HepG2 (cell line): ENCODE data around the gene CD151. TPM values are rescaled to one million over a fixed set of nuclear protein-coding genes. Genes with fewer than 3 reads are reported as not detected.

ENCODE experiments used
- ATAC-seq: fragments of 200-7000 bp; cut with Tn5 transposase; 3 replicates; pipeline ENCODE4 v1.9.1; 2020; ENCODE audit warnings: mild to moderate bottlenecking, moderate library complexity
- BruUV-seq: library from RNA; stranded (reverse); fragments of 400-500 nt; replicated peaks from 2 replicates; lab custom pipeline; 2021; lab: Mats Ljungman, UMichigan
- CTCF ChIA-PET: fragments of 300-600 bp; formaldehyde crosslinking; extraction: SDS; loops from one replicate; lab custom pipeline; 2021; ENCODE audit warnings: low total read pairs, inconsistent platforms, low intra/inter-chr PET ratio; lab: Yijun Ruan, JAX
- POLR2A ChIA-PET: fragments of 350-600 bp; sonication (Branson Sonifier 250); formaldehyde crosslinking; loops from one replicate; lab custom pipeline; 2020; ENCODE audit warnings: antibody characterized with exemption, inconsistent platforms; lab: Yijun Ruan, JAX
- DNase-seq: peaks from one replicate; pipeline ENCODE4 v3.0.0-alpha.2; 2015; ENCODE audit warnings: low spot score
- FAIRE-seq: peaks from 3 replicates; lab custom pipeline; 2011; peaks lifted over from hg19 to GRCh38; lab: Jason Lieb, UNC
- H2AFZ ChIP-seq: one replicate; pipeline ENCODE4 v1.6.1; 2011; ENCODE audit warnings: low read length, inconsistent platforms
- H3K27ac ChIP-seq: fragments of 300-600 bp; 3 replicates; pipeline ENCODE4 v1.8.0; 2011; ENCODE audit warnings: mixed run types, mild to moderate bottlenecking, mixed read lengths, low read length, inconsistent platforms; ENCODE audit not compliant: insufficient read depth; ENCODE audit errors: extremely low read length
- H3K27me3 ChIP-seq, 2 experiments: fragments of 200-600 bp in 1 of 2; 2 replicates in 1 of 2; 3 replicates in 1 of 2; pipeline versions ENCODE4 v1.6.0 to v1.8.0; 2011; ENCODE audit warnings: low read length in 2 of 2, mild to moderate bottlenecking in 2 of 2, moderate library complexity in 2 of 2, inconsistent platforms in 1 of 2; ENCODE audit not compliant: insufficient read depth in 2 of 2, control insufficient read depth in 1 of 2
- H3K36me3 ChIP-seq, 2 experiments: fragments of 200-600 bp in 1 of 2; replicated peaks in 1 of 2; 2 replicates in 1 of 2; 3 replicates in 1 of 2; pipeline versions ENCODE4 v1.5.1 to v1.8.0; 2011; ENCODE audit warnings: low read length in 2 of 2, inconsistent platforms in 1 of 2; ENCODE audit not compliant: insufficient read depth in 2 of 2, control insufficient read depth in 1 of 2
- H3K4me1 ChIP-seq: 2 replicates; pipeline ENCODE4 v1.5.1; 2012; ENCODE audit warnings: low read length, inconsistent platforms; ENCODE audit not compliant: insufficient read depth
- H3K4me2 ChIP-seq: 2 replicates; pipeline ENCODE4 v1.6.0; 2011; ENCODE audit warnings: low read depth, low read length, inconsistent platforms
- H3K4me3 ChIP-seq, 3 experiments: fragments of 200-600 bp in 1 of 3; sonication (generic), shearing (Covaris generic) in 1 of 3; replicated peaks in 1 of 3; 2 replicates each; pipeline ENCODE4 v1.5.1; 2011 to 2016; ENCODE audit warnings: low read length in 3 of 3, inconsistent platforms in 2 of 3, low read depth in 2 of 3, mild to moderate bottlenecking in 2 of 3, control low read depth in 1 of 3, mixed read lengths in 1 of 3; ENCODE audit not compliant: insufficient read depth in 1 of 3
- H3K79me2 ChIP-seq: one replicate; pipeline ENCODE4 v1.6.1; 2011; ENCODE audit warnings: low read length, inconsistent platforms; ENCODE audit not compliant: insufficient read depth
- H3K9ac ChIP-seq: 2 replicates; pipeline ENCODE4 v1.6.0; 2011; ENCODE audit warnings: mild to moderate bottlenecking, low read depth, low read length, inconsistent platforms; ENCODE audit not compliant: insufficient read depth
- H3K9me3 ChIP-seq: 2 replicates; pipeline ENCODE4 v1.5.1; 2012; ENCODE audit warnings: mild to moderate bottlenecking, low read length
- H4K20me1 ChIP-seq: 2 replicates; pipeline ENCODE4 v1.6.0; 2011; ENCODE audit warnings: inconsistent platforms, mild to moderate bottlenecking, low read length, moderate library complexity; ENCODE audit not compliant: insufficient read depth
- KLF11 ChIP-seq: IDR thresholded peaks from 2 replicates; pipeline ENCODE4 v1.6.1; 2016; ENCODE audit warnings: missing compliant biosample characterization
- MED1 ChIP-seq: sonication (generic); formaldehyde crosslinking; IDR thresholded peaks from 2 replicates; pipeline ENCODE4 v1.4.0; 2020; ENCODE audit warnings: missing genetic modification reagents
- MXI1 ChIP-seq: IDR thresholded peaks from 3 replicates; pipeline ENCODE4 v1.6.1; 2012; ENCODE audit warnings: low read depth, low read length, inconsistent platforms, borderline replicate concordance
- NBN ChIP-seq: fragments of 450-650 bp; conservative IDR thresholded peaks from 2 replicates; pipeline ENCODE4 v1.6.1; 2017
- NFAT5 ChIP-seq: sonication (generic); formaldehyde crosslinking; IDR thresholded peaks from 2 replicates; pipeline ENCODE4 v1.4.0; 2020; ENCODE audit warnings: missing genetic modification reagents
- PTBP1 ChIP-seq: fragments of 200-400 bp; formaldehyde crosslinking; IDR thresholded peaks from 2 replicates; pipeline ENCODE4 v1.6.1; 2018; ENCODE audit warnings: low read length, low read depth; ENCODE audit not compliant: poor library complexity, severe bottlenecking
- RERE ChIP-seq: IDR thresholded peaks from 2 replicates; pipeline ENCODE4 v1.6.1; 2016; ENCODE audit warnings: low read depth, missing genetic modification reagents, missing compliant biosample characterization
- SAFB2 ChIP-seq: sonication (generic); formaldehyde crosslinking; IDR thresholded peaks from 2 replicates; pipeline ENCODE4 v1.5.1; 2020; ENCODE audit warnings: missing genetic modification reagents, low read depth, mild to moderate bottlenecking, borderline replicate concordance
- SUZ12 ChIP-seq: fragments of 150-350 bp; IDR thresholded peaks from 2 replicates; pipeline ENCODE4 v1.6.1; 2014; ENCODE audit warnings: low read depth, low read length
- ZNF101 ChIP-seq: sonication (generic); formaldehyde crosslinking; IDR thresholded peaks from 2 replicates; pipeline ENCODE4 v1.4.0; 2020; ENCODE audit warnings: mild to moderate bottlenecking, low read depth, missing genetic modification reagents, borderline replicate concordance
- ZNF205 ChIP-seq: IDR thresholded peaks from 2 replicates; pipeline ENCODE4 v1.6.1; 2018; ENCODE audit warnings: missing biosample characterization, missing genetic modification reagents
- ZNF782 ChIP-seq: sonication (generic); formaldehyde crosslinking; IDR thresholded peaks from 2 replicates; pipeline ENCODE4 v1.4.0; 2020; ENCODE audit warnings: missing genetic modification reagents, mild to moderate bottlenecking, borderline replicate concordance
- WGBS: methylation state at CpG from one replicate; pipeline ENCODE4 v1.1.6; 2017; ENCODE audit warnings: low lambda C conversion rate; 5-methylcytosine and 5-hydroxymethylcytosine counted together
- in situ Hi-C: cut with HindIII; loops from 2 replicates; pipeline ENCODE4 v1.10.0; 2017; ENCODE audit warnings: low pct_unique_long_range_greater_than_20kb; ENCODE audit not compliant: extremely low pct_ligation_motif_present
- intact Hi-C: fragments of 100-400 bp; cut with micrococcal nuclease; formaldehyde crosslinking; loops from one replicate; pipeline ENCODE4 v1.10.0; 2022; ENCODE audit not compliant: unreplicated experiment
- polyA plus RNA-seq, 8 experiments: library from polyadenylated mRNA; depleted of rRNA in 3 of 8; stranded (reverse) in 7 of 8; unstranded in 1 of 8; fragments of >200 nt; fragmentation: Illumina TruSeq in 4 of 8; extraction: Trizol in 4 of 8; gene quantifications; 2 replicates each; pipeline versions ENCODE4 v1.2.1 to v1.2.3, GENCODE V29; 2011 to 2016; ENCODE audit warnings: low read depth in 4 of 8, missing spikeins in 1 of 8, mixed read lengths in 1 of 8; ENCODE audit not compliant: insufficient read depth in 1 of 8
- total RNA-seq, 5 experiments: library from RNA; depleted of rRNA; stranded (reverse); fragments of >200 nt; fragmentation: Illumina TruSeq; extraction: Trizol; gene quantifications; 2 replicates each; pipeline ENCODE4 v1.2.3, GENCODE V29; 2016; ENCODE audit warnings: low read depth in 1 of 5

CD151 gene
- total and polyA plus RNA-seq, 2 of the 13 experiments (the other 11 are each of a cell fraction or from before 2014, with no cell fraction given) = 125 to 197 TPM

- in situ Hi-C loops = no loop called here
- intact Hi-C loops = no loop called here
- no peaks in the 10 kb centered on the region; the same call in 1 of the 2 replicates for H4K20me1 ChIP-seq
- TF ChIP-seq PTBP1 (no peak), MED1 (CRISPR knock-in tag) (no peak), ZNF101 (CRISPR knock-in tag) (no peak), MXI1 (no peak), NBN (no peak), NFAT5 (CRISPR knock-in tag) (no peak), KLF11 (CRISPR knock-in tag) (no peak), ZNF205 (CRISPR knock-in tag) (no peak), ZNF782 (CRISPR knock-in tag) (no peak), SAFB2 (CRISPR knock-in tag) (no peak), SUZ12 (no peak), RERE (CRISPR knock-in tag) (no peak)
- H3K79me2 ChIP-seq = no peaks in the 10 kb centered on the region
- H3K27me3 ChIP-seq = no peaks in the 10 kb centered on the region
- H3K9ac ChIP-seq = no peak overlapping the region
- H2AFZ ChIP-seq = no peak overlapping the region
- ChIA-PET POLR2A (interaction anchor here (1.7 kb wide), 1 partner anchor 29 kb away, joined by 4 read pairs; no protein-coding TSS in a partner anchor), CTCF (no interaction called here)
- FAIRE-seq = no peak
- no peak overlapping the region for H3K4me3 ChIP-seq
- no peaks in the 10 kb centered on the region for H3K9me3 ChIP-seq
- no peak for ATAC-seq
- H3K36me3 ChIP-seq = no peaks in the 10 kb centered on the region; a peak in 1 of 5 replicates
- H3K27ac ChIP-seq = no peak overlapping the region
- 98% methylated on average over 6 of the region's 7 CpGs for WGBS
- no peak for DNase-seq
- H3K4me1 ChIP-seq = no peaks in the 10 kb centered on the region
- no TSS peak for BruUV-seq
- no peak overlapping the region for H3K4me2 ChIP-seq
Measured at GRCh38 chr11:855330-855674, 22.6 kb downstream of the CD151 start.
